GM19328 (cell line): ENCODE results near the gene NDUFA13.

Source experiments
- ATAC-seq: cut with Tn5 transposase; IDR thresholded peaks from one replicate; pipeline ENCODE4 v1.9.1; 2021; ENCODE audit warnings: mild to moderate bottlenecking, moderate library complexity; ENCODE audit not compliant: unreplicated experiment

Gene NDUFA13

DNA sequence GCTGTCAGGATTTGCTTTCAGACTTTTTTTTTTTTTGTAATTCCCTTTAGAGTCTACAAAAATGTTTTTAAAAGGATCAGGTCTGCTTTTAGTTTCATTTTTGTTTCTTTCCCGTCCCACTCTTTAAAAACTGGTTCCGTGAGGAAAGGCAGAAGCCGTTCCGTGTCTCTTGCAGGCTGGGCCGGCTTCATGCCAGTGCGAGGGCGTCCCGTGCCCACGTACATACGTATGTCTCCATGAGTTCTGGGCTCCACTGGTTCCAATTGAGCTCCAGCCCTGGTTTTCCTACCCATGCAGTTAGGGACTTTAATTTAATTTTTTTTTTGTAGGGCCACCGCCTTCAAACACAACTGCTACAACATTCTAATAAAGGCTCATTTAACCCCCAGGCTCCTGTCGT lies 9.4 kb upstream of the NDUFA13 start:
- ATAC-seq = no peak

DNA sequence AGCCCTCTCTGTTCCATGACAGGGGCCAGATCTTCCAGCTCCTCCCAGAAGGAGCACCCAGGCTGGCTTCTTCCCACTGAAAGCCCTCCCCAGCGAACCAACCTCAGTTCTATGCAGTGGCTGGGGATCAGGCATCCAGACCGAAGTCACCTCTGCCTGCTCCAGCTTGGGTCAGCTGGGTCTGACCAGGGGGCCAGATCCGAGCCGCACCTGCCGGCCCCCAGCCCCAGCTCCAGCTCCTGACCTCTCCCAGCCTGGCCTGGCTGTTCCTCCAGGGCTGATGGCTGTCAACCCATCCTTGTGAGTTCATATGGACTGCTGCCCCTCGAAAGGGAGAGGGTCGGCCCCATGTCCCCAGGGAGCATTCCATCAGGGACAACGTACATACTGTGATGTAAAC lies 8.7 kb upstream of the NDUFA13 start:
- no peak for ATAC-seq

DNA sequence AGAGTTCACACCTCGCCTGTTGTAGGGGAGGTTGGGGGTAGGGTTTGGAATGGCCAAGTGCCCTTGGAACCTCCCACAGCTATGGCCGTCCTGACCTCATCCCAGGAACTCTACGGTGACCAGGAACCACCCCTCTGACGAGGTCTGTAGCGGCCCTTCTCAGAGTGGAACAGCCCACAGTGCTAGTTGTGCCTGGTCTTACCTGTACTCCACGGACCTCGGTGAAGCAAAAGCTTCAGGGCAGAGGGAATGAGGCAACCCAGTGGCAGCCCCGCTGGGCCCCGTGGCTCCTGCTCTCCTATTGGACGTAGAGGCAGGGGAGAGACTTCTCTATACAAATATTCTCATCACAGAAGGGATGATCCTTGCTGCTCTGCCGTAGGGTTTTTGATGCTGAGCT lies 7.8 kb upstream of the NDUFA13 start:
- no peak for ATAC-seq

DNA sequence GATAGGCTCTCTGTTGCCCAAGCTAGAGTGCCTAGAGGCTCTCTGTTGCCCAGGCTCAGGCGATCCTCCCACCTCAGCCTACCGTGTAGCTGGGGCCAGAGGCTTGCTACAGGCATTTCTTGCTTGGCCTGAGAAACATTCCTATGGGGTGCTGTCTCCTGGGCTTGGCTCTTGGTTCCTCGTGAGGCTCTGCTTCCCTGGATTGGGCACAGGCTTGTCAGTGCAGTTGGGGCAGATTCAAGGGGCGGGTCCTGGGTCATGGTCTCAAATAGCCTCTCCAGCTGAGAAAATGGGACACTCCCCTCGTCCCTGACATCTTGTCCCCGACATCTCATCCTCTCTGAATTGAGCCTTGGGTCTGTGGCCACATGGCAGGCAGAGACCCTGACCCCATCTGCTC lies 5.6 kb upstream of the NDUFA13 start:
- no peak for ATAC-seq

DNA sequence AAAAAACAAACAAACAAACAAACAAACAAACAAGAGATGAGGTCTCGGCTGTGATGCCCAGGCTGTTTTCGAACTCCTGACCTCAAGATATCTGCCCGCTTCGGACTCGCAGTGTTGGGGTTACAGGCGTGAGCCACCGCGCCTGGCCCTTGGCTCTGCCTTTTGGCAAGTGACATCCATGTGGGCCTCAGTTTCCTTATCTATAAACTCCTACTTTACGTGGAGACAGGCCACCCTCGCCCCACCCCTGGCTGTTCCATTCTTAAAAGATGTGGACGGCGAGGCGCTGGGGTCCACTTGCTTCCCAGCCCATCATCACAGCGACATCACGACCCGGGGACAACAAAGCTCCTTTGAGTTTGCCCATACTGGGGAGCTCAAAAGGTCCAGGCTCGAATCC lies 2.3 kb upstream of the NDUFA13 start:
- ATAC-seq = no peak

DNA sequence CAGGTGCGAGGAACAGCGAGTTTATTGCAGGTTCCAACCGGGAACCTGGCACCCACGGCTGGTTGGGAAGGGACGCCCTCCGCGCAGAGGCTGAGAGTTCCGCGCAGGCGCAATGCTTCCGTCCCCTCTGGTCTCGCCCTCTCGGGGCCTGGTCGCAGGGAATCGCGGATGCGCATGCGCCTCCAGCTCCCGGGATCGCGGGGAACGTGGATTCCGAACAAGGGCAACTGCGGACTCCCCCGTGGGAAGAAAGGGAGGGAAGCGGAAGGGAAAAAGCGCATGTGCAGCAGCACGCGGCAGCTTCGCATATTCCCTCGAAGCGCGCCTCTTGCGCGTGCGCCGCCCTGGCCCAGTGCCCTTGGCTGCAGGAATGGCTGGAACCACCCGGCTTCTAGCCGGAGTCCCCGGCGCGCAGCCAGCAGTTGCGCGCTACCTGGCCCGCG lies 1.8 kb upstream of the NDUFA13 start:
- ATAC-seq = no peak

DNA sequence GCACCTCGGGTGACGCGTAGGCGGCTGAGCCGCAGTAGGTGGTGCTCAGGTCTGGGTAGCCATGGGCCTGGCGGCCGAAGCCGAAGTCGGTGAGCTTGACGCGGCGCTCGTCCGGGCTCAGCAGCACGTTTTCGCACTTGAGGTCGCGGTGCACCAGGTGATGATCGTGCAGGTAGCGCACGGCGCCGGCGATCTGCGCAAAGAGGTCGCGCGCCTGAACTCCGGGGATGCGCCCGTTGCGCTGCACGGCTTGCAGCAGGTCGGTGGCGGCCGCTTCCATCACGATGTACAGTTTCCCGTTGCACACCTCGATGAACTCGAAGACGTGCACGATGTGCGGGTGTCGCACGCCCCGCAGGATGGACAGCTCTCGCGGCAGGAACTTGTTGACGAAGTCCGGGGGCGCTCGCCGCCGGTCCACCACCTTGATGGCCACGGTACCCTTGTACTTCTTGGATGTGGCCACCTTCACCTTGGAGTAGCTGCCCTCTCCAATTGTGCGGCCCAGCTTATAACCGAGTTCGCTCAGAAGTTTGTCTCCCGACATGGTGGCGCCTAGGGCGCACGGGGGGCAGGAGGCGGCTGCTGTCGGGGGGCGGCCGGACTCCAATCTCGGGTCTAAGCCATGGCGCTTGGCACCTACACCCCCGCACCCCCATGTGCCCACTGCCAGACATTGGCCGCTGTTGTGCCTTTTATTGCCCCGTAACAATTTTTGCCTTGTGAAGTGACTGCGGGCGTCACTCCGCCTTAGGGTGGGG lies 964 bp upstream of the NDUFA13 start, which contains the start of gene TSSK6:
Gene TSSK6, minus strand, starts transcription at position 668 of the 761 bp plus-strand sequence. Its CDS starts 121 bp downstream, at position 547.
- ATAC-seq = no peak

DNA sequence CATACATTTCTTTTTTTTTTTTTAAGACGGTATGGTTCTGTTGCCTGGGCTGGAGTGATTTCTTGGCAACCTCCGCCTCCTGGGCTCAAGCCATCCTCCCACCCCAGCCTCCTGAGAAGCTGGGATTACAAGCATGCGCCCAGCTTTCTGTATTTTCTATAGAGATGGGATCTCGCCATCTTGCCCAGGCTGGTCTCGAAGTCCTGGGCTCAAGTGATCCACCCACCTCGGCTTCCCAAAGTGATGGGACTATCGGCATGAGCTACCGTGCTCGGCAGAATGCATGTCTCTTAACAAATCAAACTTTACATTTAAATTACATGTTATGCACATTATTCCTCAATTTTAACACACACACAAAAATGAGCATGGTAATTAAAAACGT lies 1.2 kb downstream of the NDUFA13 start:
- ATAC-seq = no peak

DNA sequence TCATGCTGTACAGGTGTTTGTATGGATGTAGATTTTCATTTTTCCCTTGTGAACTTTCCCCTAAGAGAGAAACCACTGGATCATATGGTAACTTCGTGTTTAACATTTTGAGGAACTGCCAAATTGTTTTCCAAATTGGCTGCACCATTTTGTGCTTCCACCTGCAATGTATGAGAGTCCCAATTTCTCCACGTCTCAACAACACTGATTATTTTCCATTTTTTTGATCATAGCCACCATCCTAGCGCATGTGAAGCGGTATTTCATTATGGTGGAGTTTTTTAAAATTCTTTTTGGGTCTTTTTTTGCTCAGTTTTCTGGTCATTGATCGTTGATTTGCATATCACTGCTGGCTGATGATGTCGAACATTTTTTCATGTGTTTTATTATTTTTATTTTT lies 5.0 kb downstream of the NDUFA13 start:
- ATAC-seq = no peak

DNA sequence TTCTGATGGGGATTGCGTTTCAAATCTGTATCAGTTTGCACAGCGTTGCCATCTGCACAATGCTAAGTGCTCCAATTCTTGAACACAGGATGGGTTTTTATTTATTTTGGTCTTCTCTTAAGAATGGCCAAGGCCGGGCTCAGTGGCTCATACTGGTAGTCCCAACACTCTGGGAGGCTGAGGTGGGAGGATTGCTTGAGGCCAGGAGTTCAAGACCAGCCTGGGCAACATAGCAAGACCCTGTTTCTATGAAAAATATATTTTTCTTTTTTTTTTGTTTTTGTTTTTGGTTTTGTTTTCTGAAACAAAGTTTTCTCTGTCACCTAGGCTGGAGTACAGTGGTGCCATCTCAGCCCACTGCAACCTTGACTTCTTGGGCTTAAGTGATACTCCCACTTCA lies 7.2 kb downstream of the NDUFA13 start:
- no peak for ATAC-seq

DNA sequence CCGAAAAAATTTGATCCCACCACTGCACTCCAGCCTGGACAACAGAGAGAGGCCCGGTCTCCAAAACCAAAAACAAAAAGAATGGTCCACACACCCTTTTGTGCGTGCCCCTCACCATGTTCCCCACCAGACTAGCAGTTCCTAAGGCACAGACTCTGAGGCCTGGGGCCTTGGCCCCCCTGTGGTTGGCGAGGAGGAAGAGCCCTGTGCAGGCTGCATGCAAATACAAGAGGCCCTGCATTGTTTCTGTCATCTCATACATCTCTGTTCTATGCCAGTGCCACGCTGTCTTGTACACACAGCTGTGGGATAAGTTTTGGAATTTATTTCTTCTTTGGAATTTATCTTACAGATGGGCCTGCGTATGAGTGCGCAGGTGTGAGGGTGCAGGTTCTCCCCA lies 8.0 kb downstream of the NDUFA13 start:
- peak; percentile 62 for ATAC-seq

DNA sequence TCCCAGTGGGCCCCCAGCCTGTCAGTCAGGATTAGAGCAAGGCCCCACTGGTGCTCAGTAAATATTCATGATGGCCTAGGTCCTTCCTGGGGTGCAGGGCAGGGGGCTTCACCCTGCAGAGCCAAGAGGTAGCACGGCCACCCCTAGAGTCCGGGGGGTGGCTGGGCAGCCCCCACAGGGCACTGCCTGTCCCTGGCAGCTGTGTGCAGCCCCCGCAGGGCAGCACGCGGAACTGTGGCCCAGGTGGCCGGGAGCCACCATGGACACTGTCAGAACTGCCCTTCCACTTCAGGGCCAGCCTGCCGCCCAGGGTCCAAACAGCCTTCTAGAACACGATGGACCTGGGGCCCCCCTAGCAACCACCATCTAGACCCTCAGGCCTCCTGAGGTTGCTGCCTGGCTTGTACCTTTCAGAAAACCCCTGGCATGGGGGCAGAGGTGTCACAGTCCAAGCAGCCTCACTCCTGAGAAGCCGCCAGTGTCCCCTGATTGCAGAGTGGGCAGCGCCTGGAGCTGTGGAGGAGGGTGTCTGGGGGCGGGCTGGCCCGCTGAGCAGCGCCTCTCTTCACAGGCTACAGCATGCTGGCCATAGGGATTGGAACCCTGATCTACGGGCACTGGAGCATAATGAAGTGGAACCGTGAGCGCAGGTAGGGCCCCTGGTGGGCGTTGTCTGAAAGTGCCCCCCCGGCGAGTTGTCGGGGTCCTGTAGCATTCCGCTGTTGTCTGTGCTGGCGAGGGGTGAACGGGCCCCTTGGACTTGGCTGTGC lies 9.8 kb downstream of the NDUFA13 start:
- ATAC-seq = no peak

DNA sequence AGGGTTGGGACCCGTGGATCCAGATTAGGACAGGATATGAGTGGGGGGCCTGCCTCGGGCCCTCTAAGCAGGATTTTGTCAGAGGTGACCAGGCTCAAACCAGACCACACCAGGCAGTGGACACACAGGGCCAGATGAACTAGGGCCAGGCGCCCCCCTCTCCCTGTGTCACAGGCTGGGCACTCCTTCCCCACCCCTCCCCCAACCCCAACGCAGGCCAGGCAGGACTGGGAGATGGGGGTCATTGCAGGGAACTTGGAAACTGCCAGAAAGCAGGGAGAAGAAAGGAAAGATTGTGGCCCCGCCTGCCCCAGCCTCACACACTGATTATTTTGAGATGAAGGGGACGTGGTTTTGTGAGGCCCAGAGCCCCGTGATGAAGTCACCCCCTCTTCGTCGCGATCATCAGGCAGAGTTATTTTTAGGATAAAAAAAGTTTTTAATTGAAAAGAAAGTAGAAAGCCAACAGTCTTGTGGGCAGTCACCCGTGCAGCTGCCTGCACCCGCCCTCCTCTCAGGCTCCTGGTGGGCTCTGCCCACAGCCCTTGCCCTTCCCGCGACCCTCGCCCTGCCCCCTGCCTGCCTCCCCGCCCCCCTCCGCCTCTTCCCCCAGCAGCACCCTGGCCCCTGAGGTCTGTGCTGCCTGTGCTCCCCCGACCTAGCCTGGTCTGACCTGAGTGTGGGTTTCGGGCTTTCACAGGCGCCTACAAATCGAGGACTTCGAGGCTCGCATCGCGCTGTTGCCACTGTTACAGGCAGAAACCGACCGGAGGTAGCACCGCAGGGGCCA lies 10.8 kb downstream of the NDUFA13 start:
- no peak for ATAC-seq

DNA sequence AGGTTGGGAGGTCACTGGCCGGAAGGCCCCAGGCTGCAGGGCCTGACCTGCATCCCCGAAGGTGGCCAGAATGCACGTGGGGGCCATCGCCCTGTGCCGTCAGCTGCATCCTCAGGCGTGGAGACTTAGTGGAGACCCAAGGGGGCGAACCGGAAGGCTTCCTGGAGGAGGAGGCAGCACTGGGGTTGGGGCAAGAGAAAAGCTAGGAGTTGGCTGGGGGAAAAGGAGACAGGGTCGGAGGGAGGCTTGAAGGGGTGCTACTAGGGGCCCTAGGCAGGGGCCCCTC lies 11.3 kb downstream of the NDUFA13 start:
- no peak for ATAC-seq

DNA sequence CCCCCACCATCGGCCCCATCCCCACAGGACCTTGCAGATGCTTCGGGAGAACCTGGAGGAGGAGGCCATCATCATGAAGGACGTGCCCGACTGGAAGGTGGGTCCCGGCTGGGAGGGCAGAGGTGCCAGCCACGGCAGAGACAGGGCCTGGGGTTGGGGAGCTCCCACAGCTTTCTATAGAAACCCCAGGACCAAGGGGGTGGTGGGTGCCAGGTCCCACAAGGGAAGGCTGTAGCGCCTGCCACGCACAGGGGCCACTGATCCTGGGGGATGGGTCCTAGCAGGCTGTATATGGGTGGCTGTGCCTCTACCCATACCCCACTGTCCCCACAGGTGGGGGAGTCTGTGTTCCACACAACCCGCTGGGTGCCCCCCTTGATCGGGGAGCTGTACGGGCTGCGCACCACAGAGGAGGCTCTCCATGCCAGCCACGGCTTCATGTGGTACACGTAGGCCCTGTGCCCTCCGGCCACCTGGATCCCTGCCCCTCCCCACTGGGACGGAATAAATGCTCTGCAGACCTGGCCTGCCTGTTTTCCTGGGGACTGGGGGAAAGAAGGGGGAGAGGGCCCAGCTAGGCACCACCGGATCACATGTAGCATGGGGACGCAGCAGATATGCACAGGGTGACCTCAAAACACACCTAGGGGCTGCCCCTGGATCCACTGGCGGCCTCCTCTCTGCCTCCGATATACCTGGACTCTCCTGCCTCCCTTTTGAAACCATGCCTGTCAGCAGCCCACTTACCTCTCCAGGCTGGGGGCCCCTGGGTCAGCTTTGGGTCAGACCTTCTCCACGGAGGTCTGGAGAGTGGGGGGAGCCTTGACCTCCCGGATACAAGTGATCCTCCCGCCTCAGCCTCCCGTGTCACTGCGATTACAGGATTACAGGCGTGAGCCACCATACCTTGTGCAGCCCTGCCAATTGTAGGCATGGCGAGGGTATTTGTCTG lies 11.9 kb downstream of the NDUFA13 start:
- ATAC-seq = no peak

DNA sequence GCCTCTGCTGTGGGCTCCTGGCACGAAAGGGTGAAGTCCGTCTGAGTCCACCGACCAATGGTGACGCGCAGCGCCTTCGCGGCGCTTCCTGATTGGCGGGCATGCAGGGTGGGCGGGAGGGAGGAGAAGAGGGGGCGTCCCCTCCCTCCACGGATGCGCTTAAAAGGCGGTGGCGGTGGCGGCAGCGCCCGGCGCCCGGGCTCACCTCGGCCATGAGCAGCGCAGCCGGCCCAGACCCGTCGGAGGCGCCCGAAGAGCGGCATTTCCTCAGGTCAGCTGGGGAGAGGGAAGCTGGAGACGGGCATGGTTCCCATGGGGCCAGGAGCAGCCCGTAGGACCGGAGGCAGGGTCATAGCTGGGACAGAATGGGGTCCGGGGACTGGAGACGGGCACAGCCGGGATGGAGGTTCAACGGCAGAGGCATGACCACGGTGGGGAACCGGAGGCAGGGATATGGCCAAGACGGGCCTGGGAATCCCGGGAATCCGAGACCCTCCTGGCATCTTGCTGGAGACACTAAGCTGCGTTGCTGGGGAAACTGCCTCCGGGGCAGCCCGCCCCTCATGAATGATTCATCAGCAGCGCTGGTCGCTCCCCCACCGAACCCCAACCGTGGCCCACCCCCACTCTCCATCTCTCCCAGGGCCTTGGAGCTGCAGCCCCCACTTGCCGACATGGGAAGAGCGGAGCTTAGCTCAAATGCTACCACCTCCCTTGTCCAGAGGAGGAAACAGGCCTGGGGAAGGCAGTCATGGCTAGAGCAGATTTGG lies 12.9 kb downstream of the NDUFA13 start, which contains the start of gene YJEFN3:
Gene YJEFN3, plus strand, starts transcription at position 191 of the 770 bp plus-strand sequence. Its CDS starts 22 bp downstream, at position 213.
- no peak for ATAC-seq

DNA sequence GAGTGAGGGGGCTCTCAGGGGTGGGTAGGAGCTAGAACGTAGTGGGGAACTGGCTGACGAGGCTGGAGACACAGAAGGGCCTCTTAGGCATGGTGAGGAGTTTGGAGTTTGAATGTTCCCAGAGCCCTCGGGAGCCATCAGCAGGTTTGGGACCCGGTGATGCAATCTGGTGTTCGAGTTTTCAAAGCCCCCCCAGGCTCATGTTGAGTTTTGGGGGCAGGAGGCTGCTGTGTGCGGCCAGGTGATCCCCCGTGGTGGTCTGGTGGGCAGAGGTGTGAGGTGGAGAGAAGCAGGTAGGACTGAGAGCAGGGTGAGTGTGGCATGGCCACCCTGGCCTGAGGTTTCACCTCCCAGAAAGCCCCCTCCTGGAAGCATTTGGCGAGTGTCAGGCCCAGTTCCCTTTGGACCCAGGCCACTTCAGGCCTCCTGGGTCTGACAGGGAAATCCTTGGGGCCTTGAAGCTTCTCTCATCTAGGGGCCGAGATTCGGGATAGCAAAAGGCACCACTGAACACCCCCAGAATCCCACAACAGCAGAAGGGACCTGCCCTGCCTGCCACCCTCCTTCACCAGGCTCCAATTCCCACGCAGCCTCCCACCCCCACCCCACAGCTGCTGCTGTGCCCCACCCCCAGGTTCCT lies 13.9 kb downstream of the NDUFA13 start:
- no peak for ATAC-seq

DNA sequence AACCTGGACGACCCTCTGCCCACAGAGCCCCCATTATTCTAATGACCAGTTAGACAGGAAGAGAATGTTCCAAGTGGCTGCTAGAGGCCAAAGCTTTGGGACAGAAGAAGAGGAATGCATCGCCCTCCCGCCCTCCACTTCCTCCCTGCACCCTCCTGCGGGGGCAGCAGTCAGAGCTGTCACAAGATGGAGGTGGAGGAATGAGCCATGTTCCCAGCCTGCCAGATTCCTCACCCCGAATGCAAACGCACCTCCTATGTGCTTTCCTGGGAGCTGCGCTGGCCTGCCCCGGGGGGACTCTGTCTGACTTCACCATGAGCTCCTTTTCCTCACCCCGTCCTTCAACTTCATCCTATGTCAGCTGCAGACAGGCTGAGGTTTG lies 14.4 kb downstream of the NDUFA13 start:
- ATAC-seq = no peak

DNA sequence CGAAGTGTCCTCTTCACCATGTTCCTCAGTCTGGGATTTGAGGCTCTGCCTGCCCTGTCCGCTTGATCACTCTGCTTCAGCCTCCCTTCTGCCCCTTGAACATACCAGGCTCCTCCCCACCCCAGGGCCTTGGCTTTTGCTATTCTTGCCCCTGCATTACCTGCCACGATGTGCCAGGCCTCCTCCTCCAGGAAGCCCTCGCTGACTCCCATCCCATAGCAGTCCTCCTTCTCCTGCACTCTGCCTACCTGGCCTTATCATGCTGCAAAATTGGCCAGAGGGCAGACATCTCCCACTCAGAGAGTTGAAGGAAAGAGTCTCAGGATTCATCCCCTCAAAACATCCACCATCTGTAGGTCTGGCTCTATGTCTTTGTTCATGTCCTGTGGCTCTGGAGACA lies 14.9 kb downstream of the NDUFA13 start:
- ATAC-seq = no peak
